ENCODE results near the gene JADE3.

The JADE3 gene

GRCh38 chrX:46913667-46914066, 1.4 kb downstream of the JADE3 start:
- H3K4me3 ChIP-seq (ENCODE audit: low read depth, low read length) = peak overlapping the region; percentile 64
- no peak for TF ChIP-seq CTCF (IDR thresholded peaks at IDR 0.05; ENCODE audit: low read depth, low read length)

GRCh38 chrX:46916273-46916672, 4.1 kb downstream of the JADE3 start:
- no peak overlapping the region for H3K4me3 ChIP-seq (ENCODE audit: low read depth, low read length)
- TF ChIP-seq CTCF (IDR thresholded peaks at IDR 0.05; ENCODE audit: low read depth, low read length) = no peak

- TF ChIP-seq CTCF (IDR thresholded peaks at IDR 0.05; ENCODE audit: low read depth, low read length) = no peak
- H3K4me3 ChIP-seq (ENCODE audit: low read depth, low read length) = no peak overlapping the region
Measured at GRCh38 chrX:46917622-46918021, 5.4 kb downstream of the JADE3 start.

GRCh38 chrX:46918434-46918833, 6.2 kb downstream of the JADE3 start:
- H3K4me3 ChIP-seq (ENCODE audit: low read depth, low read length) = no peak overlapping the region
- TF ChIP-seq CTCF (IDR thresholded peaks at IDR 0.05; ENCODE audit: low read depth, low read length) = no peak

- H3K4me3 ChIP-seq (ENCODE audit: low read depth, low read length) = no peak overlapping the region
- no peak for TF ChIP-seq CTCF (IDR thresholded peaks at IDR 0.05; ENCODE audit: low read depth, low read length)
Measured at GRCh38 chrX:46920235-46920634, 8.0 kb downstream of the JADE3 start.

- TF ChIP-seq CTCF (IDR thresholded peaks at IDR 0.05; ENCODE audit: low read depth, low read length) = no peak
- H3K4me3 ChIP-seq (ENCODE audit: low read depth, low read length) = no peak overlapping the region
Measured at GRCh38 chrX:46922611-46923010, 10.4 kb downstream of the JADE3 start.

- no peak overlapping the region for H3K4me3 ChIP-seq (ENCODE audit: low read depth, low read length)
- no peak for TF ChIP-seq CTCF (IDR thresholded peaks at IDR 0.05; ENCODE audit: low read depth, low read length)
Measured at GRCh38 chrX:46927718-46928117, 15.5 kb downstream of the JADE3 start.
